Measurements from ENCODE around the gene B4GALNT3. TPM values are rescaled to one million over a fixed set of nuclear protein-coding genes. Genes with fewer than 3 reads are reported as not detected.

B4GALNT3 gene
- total and polyA plus RNA-seq, 2 donors (not counting 1 experiment from before 2014, with no cell fraction given) = not detected

DNA sequence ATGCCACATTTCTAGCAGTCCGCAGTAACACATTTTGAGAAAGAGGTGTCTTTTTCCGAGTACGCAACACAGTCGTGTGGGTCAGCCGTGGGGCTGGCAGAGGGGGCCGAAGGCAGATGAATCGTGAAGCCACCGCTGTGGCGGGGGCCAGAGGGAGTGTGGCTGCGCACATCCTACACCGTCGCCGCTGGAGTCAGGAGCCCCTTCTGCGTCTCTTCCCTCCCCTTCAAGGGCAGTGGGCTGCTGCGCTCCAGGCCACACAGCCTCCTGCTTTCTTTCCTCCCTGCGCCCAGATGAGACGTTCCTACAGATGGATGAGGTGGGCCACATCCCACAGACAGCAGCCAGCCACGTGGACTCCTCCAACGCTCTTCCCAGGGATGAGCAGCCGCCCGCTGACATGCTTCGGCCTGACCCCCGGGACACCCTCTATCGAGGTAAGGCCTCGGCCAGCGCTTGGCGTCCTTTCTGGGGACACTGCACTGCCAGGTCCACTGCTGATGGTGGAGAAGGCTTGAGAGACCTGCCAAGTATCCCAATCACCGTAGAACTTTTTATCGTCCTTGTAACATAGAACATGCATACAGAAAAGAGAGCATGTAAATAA is 89.8 kb downstream of the B4GALNT3 start:
- DNase-seq (ENCODE audit: low read depth in 2 of 2) = no peak
- Histone ChIP-seq H4K20me1 (ENCODE audit: control insufficient read depth, extremely low read depth, insufficient read depth, low read length) (no peaks in the 10 kb centered on the region), H3K27me3 (ENCODE audit: control insufficient read depth, insufficient read depth, low read length) (peaks cover 15% of the 10 kb centered on the region), H3K4me3 (replicated peaks in 1 of 4; ENCODE audit: control extremely low read depth in 1 of 4, insufficient read depth in 1 of 4, low read depth in 3 of 4, low read length in 4 of 4) (no peak overlapping the region), H3K9me3 (ENCODE audit: control insufficient read depth, insufficient read depth, low read depth, low read length) (no peaks in the 10 kb centered on the region), H2AFZ (ENCODE audit: low read length) (no peak overlapping the region), H3K79me2 (ENCODE audit: control insufficient read depth, insufficient read depth, low read length) (no peaks in the 10 kb centered on the region), H3K9ac (ENCODE audit: insufficient read depth, low read length) (no peak overlapping the region), H3K27ac (ENCODE audit: insufficient read depth, low read length) (no peak overlapping the region), H3K4me2 (ENCODE audit: extremely low read depth, insufficient read depth, low read length) (no peak overlapping the region), H3K4me1 (ENCODE audit: control insufficient read depth, extremely low read depth, insufficient read depth, low read length) (no peaks in the 10 kb centered on the region), H3K36me3 (ENCODE audit: control insufficient read depth, insufficient read depth, low read length) (no peaks in the 10 kb centered on the region)
- TF ChIP-seq EZH2 (IDR thresholded peaks at IDR 0.05; ENCODE audit: low read length, missing control alignments) = no peak
- TF ChIP-seq, protein P1, sequence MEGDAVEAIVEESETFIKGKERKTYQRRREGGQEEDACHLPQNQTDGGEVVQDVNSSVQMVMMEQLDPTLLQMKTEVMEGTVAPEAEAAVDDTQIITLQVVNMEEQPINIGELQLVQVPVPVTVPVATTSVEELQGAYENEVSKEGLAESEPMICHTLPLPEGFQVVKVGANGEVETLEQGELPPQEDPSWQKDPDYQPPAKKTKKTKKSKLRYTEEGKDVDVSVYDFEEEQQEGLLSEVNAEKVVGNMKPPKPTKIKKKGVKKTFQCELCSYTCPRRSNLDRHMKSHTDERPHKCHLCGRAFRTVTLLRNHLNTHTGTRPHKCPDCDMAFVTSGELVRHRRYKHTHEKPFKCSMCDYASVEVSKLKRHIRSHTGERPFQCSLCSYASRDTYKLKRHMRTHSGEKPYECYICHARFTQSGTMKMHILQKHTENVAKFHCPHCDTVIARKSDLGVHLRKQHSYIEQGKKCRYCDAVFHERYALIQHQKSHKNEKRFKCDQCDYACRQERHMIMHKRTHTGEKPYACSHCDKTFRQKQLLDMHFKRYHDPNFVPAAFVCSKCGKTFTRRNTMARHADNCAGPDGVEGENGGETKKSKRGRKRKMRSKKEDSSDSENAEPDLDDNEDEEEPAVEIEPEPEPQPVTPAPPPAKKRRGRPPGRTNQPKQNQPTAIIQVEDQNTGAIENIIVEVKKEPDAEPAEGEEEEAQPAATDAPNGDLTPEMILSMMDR (conservative IDR thresholded peaks at IDR 0.05 in 1 of 2, IDR thresholded peaks at IDR 0.05 in 1 of 2; ENCODE audit: low read depth in 1 of 2, low read length in 2 of 2) = no peak

DNA sequence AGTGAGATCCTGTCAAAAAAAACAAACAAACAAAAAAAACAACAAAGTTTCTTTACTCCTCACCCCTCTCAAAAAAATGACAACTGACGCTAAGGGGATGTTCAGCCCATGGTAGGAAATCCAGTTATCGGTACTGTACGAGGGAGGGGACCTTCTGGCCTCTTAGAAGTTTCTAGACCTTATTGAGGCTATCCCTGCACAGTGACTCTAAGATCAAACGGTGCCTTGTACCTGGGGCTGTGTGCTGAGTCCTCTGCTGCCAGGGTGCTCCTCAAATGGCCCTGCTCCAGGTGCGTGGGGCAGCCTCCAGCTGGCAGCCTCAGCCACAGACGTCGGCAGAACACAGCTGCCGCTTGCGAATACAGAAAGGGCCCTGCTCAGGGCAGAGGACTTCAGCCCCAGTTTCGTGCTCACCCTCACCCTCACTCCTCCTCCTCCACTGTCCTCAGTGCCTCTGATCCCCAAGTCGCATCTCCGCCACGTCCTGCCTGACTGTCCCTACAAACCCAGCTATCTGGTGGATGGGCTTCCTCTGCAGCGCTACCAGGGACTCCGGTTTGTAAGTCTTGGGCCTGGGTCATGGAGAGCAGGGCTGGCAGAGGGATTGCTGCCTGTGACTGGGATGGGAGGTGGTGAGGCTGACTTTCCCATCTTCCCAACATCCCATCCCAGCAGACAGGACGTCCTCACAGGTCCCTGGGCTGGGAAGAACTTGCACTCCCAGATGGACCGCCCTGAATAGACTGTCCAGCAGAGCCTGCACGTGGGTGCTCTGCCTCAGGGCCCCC is 90.9 kb downstream of the B4GALNT3 start:
- Histone ChIP-seq H3K27me3 (ENCODE audit: control insufficient read depth, insufficient read depth, low read length) (peaks cover 15% of the 10 kb centered on the region), H3K9ac (ENCODE audit: insufficient read depth, low read length) (no peak overlapping the region), H3K4me1 (ENCODE audit: control insufficient read depth, extremely low read depth, insufficient read depth, low read length) (no peaks in the 10 kb centered on the region), H3K4me3 (replicated peaks in 1 of 4; ENCODE audit: control extremely low read depth in 1 of 4, insufficient read depth in 1 of 4, low read depth in 3 of 4, low read length in 4 of 4) (no peak overlapping the region), H3K9me3 (ENCODE audit: control insufficient read depth, insufficient read depth, low read depth, low read length) (no peaks in the 10 kb centered on the region), H3K27ac (ENCODE audit: insufficient read depth, low read length) (no peak overlapping the region), H3K4me2 (ENCODE audit: extremely low read depth, insufficient read depth, low read length) (no peak overlapping the region), H4K20me1 (ENCODE audit: control insufficient read depth, extremely low read depth, insufficient read depth, low read length) (no peaks in the 10 kb centered on the region), H3K36me3 (ENCODE audit: control insufficient read depth, insufficient read depth, low read length) (no peaks in the 10 kb centered on the region), H2AFZ (ENCODE audit: low read length) (no peak overlapping the region), H3K79me2 (ENCODE audit: control insufficient read depth, insufficient read depth, low read length) (no peaks in the 10 kb centered on the region)
- TF ChIP-seq, protein P1 (conservative IDR thresholded peaks at IDR 0.05 in 1 of 2, IDR thresholded peaks at IDR 0.05 in 1 of 2; ENCODE audit: low read depth in 1 of 2, low read length in 2 of 2) = no peak
- no peak for TF ChIP-seq EZH2 (IDR thresholded peaks at IDR 0.05; ENCODE audit: low read length, missing control alignments)
- no peak for DNase-seq (ENCODE audit: low read depth in 2 of 2)

DNA sequence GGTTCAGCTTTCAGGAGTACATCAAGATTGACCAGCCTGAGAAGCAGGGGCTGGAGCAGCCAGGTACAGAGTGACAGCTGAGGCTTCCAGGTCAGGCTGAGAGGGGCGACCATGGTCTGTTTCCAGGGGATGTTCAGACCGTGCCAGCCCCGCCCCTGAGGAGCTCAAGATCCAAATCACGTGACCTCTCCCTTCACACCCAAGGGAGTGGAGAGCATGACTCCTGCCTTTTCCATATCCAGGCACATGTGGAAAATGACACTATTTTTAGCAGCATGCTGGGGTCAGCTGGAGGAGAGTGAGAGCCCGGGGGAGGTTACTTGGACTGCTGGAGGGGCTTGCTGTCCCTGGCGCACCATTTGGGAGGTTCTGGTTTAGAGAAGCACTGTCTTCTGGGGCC is 92.7 kb downstream of the B4GALNT3 start:
- no peak for DNase-seq (ENCODE audit: low read depth in 2 of 2)
- H3K9me3 ChIP-seq (ENCODE audit: control insufficient read depth, insufficient read depth, low read depth, low read length) = no peaks in the 10 kb centered on the region
- H3K9ac ChIP-seq (ENCODE audit: insufficient read depth, low read length) = no peak overlapping the region
- H3K4me3 ChIP-seq (replicated peaks in 1 of 4; ENCODE audit: control extremely low read depth in 1 of 4, insufficient read depth in 1 of 4, low read depth in 3 of 4, low read length in 4 of 4) = no peak overlapping the region
- peaks cover 13% of the 10 kb centered on the region for H3K27me3 ChIP-seq (ENCODE audit: control insufficient read depth, insufficient read depth, low read length)
- TF ChIP-seq EZH2 (IDR thresholded peaks at IDR 0.05; ENCODE audit: low read length, missing control alignments) = no peak
- TF ChIP-seq, protein P1 (conservative IDR thresholded peaks at IDR 0.05 in 1 of 2, IDR thresholded peaks at IDR 0.05 in 1 of 2; ENCODE audit: low read depth in 1 of 2, low read length in 2 of 2) = no peak
- H2AFZ ChIP-seq (ENCODE audit: low read length) = no peak overlapping the region
- H3K4me1 ChIP-seq (ENCODE audit: control insufficient read depth, extremely low read depth, insufficient read depth, low read length) = no peaks in the 10 kb centered on the region
- H3K36me3 ChIP-seq (ENCODE audit: control insufficient read depth, insufficient read depth, low read length) = no peaks in the 10 kb centered on the region
- H3K27ac ChIP-seq (ENCODE audit: insufficient read depth, low read length) = no peak overlapping the region
- H3K4me2 ChIP-seq (ENCODE audit: extremely low read depth, insufficient read depth, low read length) = no peak overlapping the region
- no peaks in the 10 kb centered on the region for H3K79me2 ChIP-seq (ENCODE audit: control insufficient read depth, insufficient read depth, low read length)
- H4K20me1 ChIP-seq (ENCODE audit: control insufficient read depth, extremely low read depth, insufficient read depth, low read length) = no peaks in the 10 kb centered on the region

Measured in fibroblast of lung (primary cell).